LNCaP clone FGC (cell line): ENCODE measurements around the gene UBE2QL1.

ENCODE experiments used
- DNase-seq: peaks from one replicate; pipeline ENCODE4 v3.0.0-alpha.2; 2011; ENCODE audit warnings: low read depth
- H3K4me3 ChIP-seq: 2 replicates; pipeline ENCODE4 v1.5.1; 2011; ENCODE audit warnings: mild to moderate bottlenecking, low read depth, low read length, control low read depth
- TF ChIP-seq, protein P1 (sequence below): IDR thresholded peaks from 2 replicates; pipeline ENCODE4 v1.5.1; 2012; ENCODE audit warnings: mild to moderate bottlenecking; ENCODE audit not compliant: control insufficient read depth, insufficient read depth; ENCODE audit errors: extremely low read depth

The UBE2QL1 gene

DNA sequence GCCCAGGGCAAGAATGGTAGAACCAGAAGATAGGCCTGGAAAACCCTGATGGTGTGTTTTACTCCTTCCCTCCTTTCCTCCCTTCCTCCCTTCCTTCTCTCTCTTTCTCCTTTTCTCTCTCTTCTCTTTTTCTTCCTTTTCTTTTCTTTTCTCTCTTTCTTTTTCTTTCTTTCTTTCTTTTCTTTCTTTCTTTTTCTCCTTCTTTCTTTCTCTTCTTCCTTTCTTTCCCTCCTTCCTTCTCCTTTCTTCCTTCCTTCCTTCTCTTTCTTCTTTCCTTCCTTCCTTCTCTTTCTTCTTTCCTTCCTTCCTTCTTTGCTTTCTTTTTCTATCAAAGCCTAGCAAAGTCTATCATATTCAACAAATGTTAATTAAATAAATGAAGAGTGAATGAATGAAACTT lies 24.0 kb upstream of the UBE2QL1 start:
- TF ChIP-seq, protein P1, sequence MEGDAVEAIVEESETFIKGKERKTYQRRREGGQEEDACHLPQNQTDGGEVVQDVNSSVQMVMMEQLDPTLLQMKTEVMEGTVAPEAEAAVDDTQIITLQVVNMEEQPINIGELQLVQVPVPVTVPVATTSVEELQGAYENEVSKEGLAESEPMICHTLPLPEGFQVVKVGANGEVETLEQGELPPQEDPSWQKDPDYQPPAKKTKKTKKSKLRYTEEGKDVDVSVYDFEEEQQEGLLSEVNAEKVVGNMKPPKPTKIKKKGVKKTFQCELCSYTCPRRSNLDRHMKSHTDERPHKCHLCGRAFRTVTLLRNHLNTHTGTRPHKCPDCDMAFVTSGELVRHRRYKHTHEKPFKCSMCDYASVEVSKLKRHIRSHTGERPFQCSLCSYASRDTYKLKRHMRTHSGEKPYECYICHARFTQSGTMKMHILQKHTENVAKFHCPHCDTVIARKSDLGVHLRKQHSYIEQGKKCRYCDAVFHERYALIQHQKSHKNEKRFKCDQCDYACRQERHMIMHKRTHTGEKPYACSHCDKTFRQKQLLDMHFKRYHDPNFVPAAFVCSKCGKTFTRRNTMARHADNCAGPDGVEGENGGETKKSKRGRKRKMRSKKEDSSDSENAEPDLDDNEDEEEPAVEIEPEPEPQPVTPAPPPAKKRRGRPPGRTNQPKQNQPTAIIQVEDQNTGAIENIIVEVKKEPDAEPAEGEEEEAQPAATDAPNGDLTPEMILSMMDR, result no peak
- DNase-seq, result no peak
- no peak overlapping the region for H3K4me3 ChIP-seq

DNA sequence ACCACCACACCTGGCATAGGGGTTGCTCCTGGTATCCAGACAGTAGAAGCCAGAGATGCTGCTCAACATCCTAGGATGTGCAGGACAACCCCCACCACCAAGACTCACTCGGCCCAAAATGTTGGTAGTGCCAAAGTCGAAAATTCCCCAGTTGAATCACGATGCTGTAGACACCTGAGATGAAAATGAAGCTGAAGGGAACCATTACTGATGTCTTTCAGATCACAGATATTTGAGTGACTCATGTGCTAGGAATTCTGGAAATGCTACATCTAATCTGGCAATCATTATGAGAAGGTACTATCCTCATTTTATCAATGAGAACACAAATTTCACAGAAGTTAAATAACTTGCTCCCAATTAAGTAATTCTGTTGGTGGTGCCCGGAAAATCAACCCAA lies 21.0 kb upstream of the UBE2QL1 start:
- no peak for DNase-seq
- H3K4me3 ChIP-seq, result no peak overlapping the region
- TF ChIP-seq, protein P1, result no peak

DNA sequence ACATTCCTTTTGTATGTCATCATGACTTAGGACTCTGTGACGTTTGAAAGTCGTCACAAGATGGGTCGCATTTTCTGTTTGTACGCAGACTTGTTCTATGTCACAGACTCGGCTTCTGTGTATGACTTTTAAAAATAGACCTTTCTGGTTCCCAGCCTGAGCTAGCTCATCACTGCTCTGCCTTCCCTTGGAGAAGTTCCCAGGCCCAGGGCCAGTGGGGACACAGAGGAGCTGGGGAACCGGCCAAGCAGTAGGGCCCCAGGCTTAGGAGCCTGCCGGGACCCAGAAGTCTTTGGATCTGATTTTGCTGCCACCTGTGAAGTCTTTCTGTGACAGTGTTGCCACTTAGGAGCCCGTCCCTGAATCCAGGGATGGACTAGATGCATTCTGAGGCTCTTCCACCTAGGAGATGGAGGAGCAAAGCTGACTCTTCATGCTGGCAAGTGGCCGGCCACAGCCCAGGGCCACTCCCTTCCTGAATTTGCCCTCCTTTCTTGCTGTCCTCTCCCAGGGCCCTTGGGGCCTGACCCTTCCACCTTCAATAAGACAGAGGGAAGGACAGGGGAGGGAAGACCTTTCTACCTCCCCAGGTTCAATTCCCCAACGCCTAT lies 18.1 kb upstream of the UBE2QL1 start:
- H3K4me3 ChIP-seq, result no peak overlapping the region
- no peak for DNase-seq
- TF ChIP-seq, protein P1, result no peak

DNA sequence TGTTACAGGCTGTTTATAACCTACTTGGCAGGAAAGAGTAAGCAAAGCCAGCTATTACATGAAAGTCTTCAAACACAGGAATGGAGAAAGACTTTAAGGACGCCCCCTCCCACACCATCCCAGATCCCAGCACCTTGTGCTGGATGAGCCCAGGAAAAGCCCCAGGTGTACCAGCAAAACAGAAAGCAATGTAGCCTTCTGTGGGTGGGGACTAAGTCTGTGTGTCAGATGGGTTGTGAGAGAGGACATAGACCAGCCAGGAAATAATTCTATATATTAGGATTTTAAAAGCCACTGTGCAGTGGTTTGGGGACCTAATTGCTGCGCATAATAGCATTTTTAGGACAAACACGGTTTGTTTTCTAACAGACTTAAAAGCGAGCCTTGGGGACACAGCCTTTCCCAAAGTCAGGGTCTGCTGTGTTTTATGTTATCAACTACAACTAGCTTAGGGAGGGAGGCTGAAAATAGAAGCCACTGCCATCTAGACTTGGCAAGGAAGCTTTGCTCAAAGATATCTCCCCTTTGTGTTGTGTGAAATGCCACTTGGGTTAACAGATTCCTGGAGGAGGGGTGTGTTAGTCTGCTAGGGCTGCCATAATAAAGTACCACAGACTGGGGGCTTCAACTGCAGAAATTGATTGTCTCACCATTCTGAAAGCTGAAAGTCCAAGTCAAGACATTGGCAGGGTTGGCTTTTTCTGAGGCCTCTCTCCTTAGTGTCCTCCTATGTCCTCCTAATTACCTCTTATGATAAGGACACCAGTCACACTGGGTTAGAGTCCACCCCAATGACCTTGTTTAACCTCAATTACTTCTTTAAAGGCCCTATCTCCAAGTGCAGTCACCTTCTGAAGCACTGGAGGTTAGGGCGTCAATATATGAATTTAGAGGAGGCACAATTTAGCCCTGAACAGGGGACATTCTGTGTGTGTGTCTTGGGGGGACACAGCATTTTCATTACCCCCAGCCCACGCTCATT lies 17.2 kb upstream of the UBE2QL1 start:
- DNase-seq, result no peak
- TF ChIP-seq, protein P1, result no peak

DNA sequence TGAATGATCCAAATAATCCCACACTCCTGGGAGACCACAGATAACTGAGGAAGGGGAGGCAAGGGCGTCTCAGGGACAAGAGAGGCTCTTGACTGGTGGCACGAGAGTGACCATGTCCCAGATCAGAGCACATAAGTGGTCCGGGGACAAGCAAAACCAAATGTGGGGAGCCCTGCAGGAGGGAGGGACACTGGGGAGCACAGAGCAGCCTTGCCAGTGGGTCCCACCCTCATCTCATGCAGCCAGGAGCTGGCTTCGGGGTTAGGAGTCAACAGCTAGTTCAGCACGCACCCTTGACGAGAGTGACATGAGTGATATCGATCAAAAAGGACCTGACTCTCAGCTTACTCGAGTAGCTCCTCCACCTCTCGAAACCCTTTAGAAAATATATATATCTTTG lies 16.5 kb upstream of the UBE2QL1 start:
- TF ChIP-seq, protein P1, result no peak
- DNase-seq, result no peak
- H3K4me3 ChIP-seq, result no peak overlapping the region

More for the DNA sequence above, 17.2 kb upstream of the UBE2QL1 start:
- H3K4me3 ChIP-seq, result no peak overlapping the region

DNA sequence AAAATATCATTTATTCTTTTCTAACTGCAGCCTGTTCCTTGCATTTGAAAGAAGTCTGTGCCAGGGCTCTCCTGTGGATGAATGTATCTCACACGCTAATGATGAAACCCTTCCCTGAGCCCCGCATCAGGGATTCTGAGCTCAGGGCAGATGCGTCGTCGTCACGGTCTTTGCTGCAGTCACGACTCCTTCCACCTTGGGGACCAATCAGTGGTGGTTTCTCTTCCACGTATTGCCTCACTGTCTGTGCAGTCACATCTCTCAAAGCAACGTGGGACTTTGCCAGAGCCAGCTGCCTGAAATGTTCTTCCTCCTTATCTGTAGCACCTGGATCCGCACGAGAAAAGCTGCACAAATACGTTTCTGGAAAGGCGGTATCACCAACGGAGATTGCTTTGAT lies 13.9 kb upstream of the UBE2QL1 start:
- TF ChIP-seq, protein P1, result no peak
- H3K4me3 ChIP-seq, result no peak overlapping the region
- DNase-seq, result no peak
